Hepatocyte (in vitro differentiated cells): ENCODE results near the gene SERPINA5. TPM values are rescaled to one million over a fixed set of nuclear protein-coding genes. Genes with fewer than 3 reads are reported as not detected.

Experiments used
- DNase-seq: peaks from one replicate; pipeline ENCODE4 v3.0.0-alpha.2; 2016; ENCODE audit warnings: low spot score
- H2AFZ ChIP-seq: fragments of 200-600 bp; sonication (generic); 2 replicates; pipeline ENCODE4 v1.6.0; 2016; ENCODE audit warnings: antibody characterized with exemption, mild to moderate bottlenecking
- H3K27ac ChIP-seq: fragments of 200-600 bp; sonication (generic); 2 replicates; pipeline ENCODE4 v1.5.1; 2016; ENCODE audit warnings: mild to moderate bottlenecking
- H3K27me3 ChIP-seq: fragments of 200-600 bp; sonication (generic); 2 replicates; pipeline ENCODE4 v1.6.1; 2016
- H3K36me3 ChIP-seq: fragments of 200-600 bp; sonication (generic); replicated peaks from 2 replicates; pipeline ENCODE4 v1.5.1; 2016; ENCODE audit warnings: low read depth; ENCODE audit not compliant: insufficient read depth
- H3K4me1 ChIP-seq: fragments of 200-600 bp; sonication (generic); 2 replicates; pipeline ENCODE4 v1.5.1; 2016; ENCODE audit warnings: mild to moderate bottlenecking, moderate library complexity; ENCODE audit not compliant: insufficient read depth
- H3K4me2 ChIP-seq: fragments of 200-600 bp; sonication (generic); 2 replicates; pipeline ENCODE4 v1.6.0; 2016
- H3K4me3 ChIP-seq: fragments of 200-600 bp; sonication (generic); 2 replicates; pipeline ENCODE4 v1.5.1; 2016; ENCODE audit warnings: mild to moderate bottlenecking
- H3K79me2 ChIP-seq: fragments of 200-600 bp; sonication (generic); 2 replicates; pipeline ENCODE4 v1.6.0; 2017; ENCODE audit warnings: mild to moderate bottlenecking
- H3K9me2 ChIP-seq: fragments of 200-600 bp; sonication (generic); replicated peaks from 2 replicates; pipeline ENCODE4 v1.6.0; 2017; ENCODE audit warnings: mild to moderate bottlenecking; ENCODE audit not compliant: insufficient read depth
- H3K9me3 ChIP-seq: fragments of 200-600 bp; sonication (generic); 2 replicates; pipeline ENCODE4 v1.5.1; 2016; ENCODE audit warnings: low read depth, mild to moderate bottlenecking
- H4K20me1 ChIP-seq: fragments of 200-600 bp; sonication (generic); 2 replicates; pipeline ENCODE4 v1.6.0; 2016; ENCODE audit warnings: mild to moderate bottlenecking; ENCODE audit not compliant: insufficient read depth, poor library complexity, severe bottlenecking
- EZH2 ChIP-seq: fragments of 200-600 bp; sonication (generic); IDR thresholded peaks from 2 replicates; pipeline ENCODE4 v1.6.1; 2016; ENCODE audit warnings: antibody characterized with exemption, mild to moderate bottlenecking, borderline replicate concordance
- EZH2phosphoT487 ChIP-seq: fragments of 200-600 bp; sonication (generic); IDR thresholded peaks from one replicate; pipeline ENCODE4 v1.6.1; 2018; ENCODE audit warnings: antibody characterized with exemption, mild to moderate bottlenecking, low read depth, moderate library complexity; ENCODE audit not compliant: unreplicated experiment, severe bottlenecking
- WGBS: methylation state at CpG from one replicate; pipeline ENCODE4 v1.1.6; 2016; ENCODE audit warnings: low lambda C conversion rate; ENCODE audit errors: missing lambda C conversion rate; 5-methylcytosine and 5-hydroxymethylcytosine counted together
- polyA plus RNA-seq: library from polyadenylated mRNA; unstranded; fragments of >200 nt; fragmentation: Nextera tagmentation; extraction: Ambion mirVana; gene quantifications from 2 replicates; pipeline ENCODE4 v1.2.1, GENCODE V29; 2016
- total RNA-seq: library from RNA; depleted of rRNA; stranded (reverse); fragments of >200 nt; gene quantifications from 2 replicates; pipeline ENCODE4 v1.2.3, GENCODE V29; 2014
- TF ChIP-seq, protein P1 (sequence below): fragments of 200-600 bp; sonication (generic); IDR thresholded peaks from 2 replicates; pipeline ENCODE4 v1.5.1; 2016; ENCODE audit warnings: antibody characterized with exemption, mild to moderate bottlenecking; ENCODE audit not compliant: poor library complexity

Gene SERPINA5
- total and polyA plus RNA-seq, 2 experiments from 2014 or later = 88.8 to 98.7 TPM

DNA sequence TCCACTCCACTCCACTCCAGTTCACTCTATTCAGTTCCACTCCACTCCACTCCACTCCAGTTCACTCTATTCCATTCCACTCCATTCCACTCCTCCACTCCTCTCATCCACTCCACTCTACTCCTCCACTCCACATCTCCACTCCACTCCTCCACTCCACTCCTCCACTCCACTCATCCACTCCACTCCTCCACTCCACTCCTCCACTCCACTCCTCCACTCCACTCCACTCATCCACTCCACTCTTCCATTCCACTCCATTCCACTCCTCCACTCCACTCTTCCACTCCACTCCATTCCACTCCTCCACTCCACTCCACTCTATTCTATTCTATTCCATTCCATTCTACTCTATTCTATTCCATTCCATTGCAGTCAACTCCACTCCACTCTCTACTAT is 9.8 kb downstream of the SERPINA5 start:
- no peak for DNase-seq
- Histone ChIP-seq H3K27me3 (no peaks in the 10 kb centered on the region), H3K4me2 (no peak overlapping the region), H4K20me1 (no peaks in the 10 kb centered on the region), H3K79me2 (no peaks in the 10 kb centered on the region), H3K27ac (no peak overlapping the region), H3K4me3 (no peak overlapping the region), H3K9me2 (no peaks in the 10 kb centered on the region), H2AFZ (no peak overlapping the region), H3K36me3 (no peaks in the 10 kb centered on the region), H3K4me1 (peaks cover 21% of the 10 kb centered on the region), H3K9me3 (no peaks in the 10 kb centered on the region)
- no peak for TF ChIP-seq EZH2phosphoT487
- TF ChIP-seq EZH2 = no peak
- TF ChIP-seq, protein P1, sequence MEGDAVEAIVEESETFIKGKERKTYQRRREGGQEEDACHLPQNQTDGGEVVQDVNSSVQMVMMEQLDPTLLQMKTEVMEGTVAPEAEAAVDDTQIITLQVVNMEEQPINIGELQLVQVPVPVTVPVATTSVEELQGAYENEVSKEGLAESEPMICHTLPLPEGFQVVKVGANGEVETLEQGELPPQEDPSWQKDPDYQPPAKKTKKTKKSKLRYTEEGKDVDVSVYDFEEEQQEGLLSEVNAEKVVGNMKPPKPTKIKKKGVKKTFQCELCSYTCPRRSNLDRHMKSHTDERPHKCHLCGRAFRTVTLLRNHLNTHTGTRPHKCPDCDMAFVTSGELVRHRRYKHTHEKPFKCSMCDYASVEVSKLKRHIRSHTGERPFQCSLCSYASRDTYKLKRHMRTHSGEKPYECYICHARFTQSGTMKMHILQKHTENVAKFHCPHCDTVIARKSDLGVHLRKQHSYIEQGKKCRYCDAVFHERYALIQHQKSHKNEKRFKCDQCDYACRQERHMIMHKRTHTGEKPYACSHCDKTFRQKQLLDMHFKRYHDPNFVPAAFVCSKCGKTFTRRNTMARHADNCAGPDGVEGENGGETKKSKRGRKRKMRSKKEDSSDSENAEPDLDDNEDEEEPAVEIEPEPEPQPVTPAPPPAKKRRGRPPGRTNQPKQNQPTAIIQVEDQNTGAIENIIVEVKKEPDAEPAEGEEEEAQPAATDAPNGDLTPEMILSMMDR = no peak

DNA sequence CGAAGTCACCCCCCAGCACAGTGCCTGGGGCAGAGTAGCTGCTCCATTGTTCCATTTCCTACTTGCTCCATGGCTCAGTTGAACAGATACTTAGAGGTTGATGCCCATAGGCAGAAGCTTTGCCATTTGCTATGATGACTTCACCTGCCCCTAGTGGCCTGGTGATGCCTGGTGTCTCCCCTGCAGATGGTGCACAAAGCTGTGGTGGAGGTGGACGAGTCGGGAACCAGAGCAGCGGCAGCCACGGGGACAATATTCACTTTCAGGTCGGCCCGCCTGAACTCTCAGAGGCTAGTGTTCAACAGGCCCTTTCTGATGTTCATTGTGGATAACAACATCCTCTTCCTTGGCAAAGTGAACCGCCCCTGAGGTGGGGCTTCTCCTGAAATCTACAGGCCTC is 10.6 kb downstream of the SERPINA5 start:
- no peaks in the 10 kb centered on the region for H3K27me3 ChIP-seq
- H3K9me3 ChIP-seq = no peaks in the 10 kb centered on the region
- no peak for TF ChIP-seq EZH2
- TF ChIP-seq, protein P1 = no peak
- TF ChIP-seq EZH2phosphoT487 = no peak
- H3K9me2 ChIP-seq = no peaks in the 10 kb centered on the region
- H3K4me1 ChIP-seq = peaks cover 21% of the 10 kb centered on the region
- no peaks in the 10 kb centered on the region for H3K79me2 ChIP-seq
- WGBS = 88% methylated on average over 8 of the region's 8 CpGs
- H3K4me2 ChIP-seq = no peak overlapping the region
- no peak overlapping the region for H3K27ac ChIP-seq
- H2AFZ ChIP-seq = no peak overlapping the region
- H4K20me1 ChIP-seq = no peaks in the 10 kb centered on the region
- H3K36me3 ChIP-seq = no peaks in the 10 kb centered on the region
- no peak overlapping the region for H3K4me3 ChIP-seq
- DNase-seq = no peak

DNA sequence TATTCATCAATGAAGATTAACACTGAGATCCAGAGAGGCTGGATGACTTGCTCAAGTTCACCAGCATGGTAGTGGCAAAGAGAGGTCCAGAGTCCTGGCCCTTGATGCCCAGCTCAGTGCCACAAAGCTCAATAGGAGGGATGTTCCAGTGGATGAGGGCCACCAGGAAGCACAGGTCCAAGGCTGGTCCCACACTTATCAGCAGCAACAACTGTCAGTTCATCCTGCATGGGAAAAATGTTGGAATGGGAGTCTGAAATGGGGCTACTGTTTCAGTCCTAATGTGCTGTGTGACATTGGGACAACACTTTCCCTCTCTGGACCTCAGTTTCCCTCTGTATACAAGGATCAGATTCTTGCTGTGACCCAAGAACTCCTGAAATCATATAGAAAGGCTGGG is 11.2 kb downstream of the SERPINA5 start:
- Histone ChIP-seq H3K79me2 (no peaks in the 10 kb centered on the region), H3K9me3 (no peaks in the 10 kb centered on the region), H3K4me1 (peaks cover 21% of the 10 kb centered on the region), H3K9me2 (no peaks in the 10 kb centered on the region), H3K27me3 (no peaks in the 10 kb centered on the region), H3K27ac (no peak overlapping the region), H4K20me1 (no peaks in the 10 kb centered on the region), H3K4me3 (no peak overlapping the region), H3K36me3 (no peaks in the 10 kb centered on the region), H2AFZ (no peak overlapping the region), H3K4me2 (no peak overlapping the region)
- TF ChIP-seq EZH2 (no peak), EZH2phosphoT487 (no peak)
- TF ChIP-seq, protein P1 = no peak
- no peak for DNase-seq

DNA sequence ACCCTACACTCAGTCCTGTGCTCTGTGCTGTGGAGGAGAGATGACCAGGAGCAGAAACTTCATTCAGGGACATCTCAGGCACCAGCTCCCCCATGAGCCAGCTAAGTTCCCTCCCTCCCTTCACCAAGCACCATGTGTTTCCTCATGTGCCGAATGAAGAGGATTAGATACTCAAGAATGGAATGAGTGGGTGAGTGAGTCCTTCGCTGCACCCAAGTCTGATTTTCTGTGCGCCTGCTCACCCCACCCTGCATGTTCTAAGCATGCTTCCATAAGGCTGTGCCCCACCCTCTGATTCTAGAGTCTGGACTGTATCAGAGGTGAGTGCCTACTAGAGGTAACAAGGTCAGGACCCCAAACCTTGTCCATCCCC is 12.1 kb downstream of the SERPINA5 start:
- H3K36me3 ChIP-seq = no peaks in the 10 kb centered on the region
- no peak overlapping the region for H3K4me3 ChIP-seq
- peak overlapping the region; percentile 62 for H3K4me2 ChIP-seq
- no peaks in the 10 kb centered on the region for H3K9me3 ChIP-seq
- no peaks in the 10 kb centered on the region for H3K27me3 ChIP-seq
- WGBS = 77% methylated on average over 3 of the region's 3 CpGs
- peaks cover 24% of the 10 kb centered on the region for H3K4me1 ChIP-seq
- H3K27ac ChIP-seq = peak overlapping the region; percentile 82
- DNase-seq = no peak
- H4K20me1 ChIP-seq = no peaks in the 10 kb centered on the region
- TF ChIP-seq EZH2phosphoT487 (no peak), EZH2 (no peak)
- TF ChIP-seq, protein P1 = no peak
- no peaks in the 10 kb centered on the region for H3K79me2 ChIP-seq
- no peaks in the 10 kb centered on the region for H3K9me2 ChIP-seq
- H2AFZ ChIP-seq = no peak overlapping the region
